Activated CD8-positive, alpha-beta memory T cell treated with anti-CD3 and anti-CD28 coated beads for 24 hours (primary cell): ENCODE data around the gene CFDP1.

Experiments used
- DNase-seq: peaks from one replicate; pipeline ENCODE4 v3.0.0-alpha.2; 2020

Gene CFDP1

DNA sequence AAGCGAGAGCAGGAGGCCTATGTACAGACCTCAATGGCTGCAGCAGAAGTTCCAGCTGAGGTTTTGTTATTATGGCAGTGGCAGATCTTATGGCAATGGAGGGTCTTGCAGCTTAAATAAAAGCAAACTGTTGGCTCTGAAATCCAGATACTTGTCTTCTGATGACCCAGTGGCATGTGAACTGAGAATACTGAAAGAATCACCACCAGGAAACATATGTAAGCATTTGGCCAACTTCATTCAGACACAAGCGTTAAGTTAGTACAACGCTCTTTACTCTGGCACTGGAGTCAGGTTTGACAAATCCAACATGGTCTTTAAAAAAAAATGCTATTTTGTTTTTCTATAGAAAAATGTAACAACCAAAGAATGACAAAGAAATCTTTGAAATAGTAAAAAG lies 70.5 kb downstream of the CFDP1 start:
- DNase-seq = no peak

DNA sequence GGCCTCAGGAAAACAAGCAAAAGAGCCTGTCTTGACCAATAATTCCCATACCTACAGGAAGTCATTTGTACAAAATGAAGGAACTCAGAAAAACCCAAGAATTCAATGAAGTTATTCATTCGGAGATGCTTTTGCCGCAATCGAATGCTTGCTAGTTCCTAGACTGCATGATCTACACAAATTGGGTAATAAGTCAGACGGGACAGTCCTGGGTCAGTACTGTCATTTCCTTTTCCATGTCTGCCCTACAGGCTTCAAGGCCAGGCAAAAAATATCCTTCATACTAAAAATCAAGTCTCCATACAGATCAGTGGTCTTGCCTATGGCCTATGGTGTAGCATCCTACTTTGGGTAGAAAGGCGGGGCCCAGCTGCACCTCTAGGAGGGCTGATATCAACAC lies 71.4 kb downstream of the CFDP1 start:
- no peak for DNase-seq

DNA sequence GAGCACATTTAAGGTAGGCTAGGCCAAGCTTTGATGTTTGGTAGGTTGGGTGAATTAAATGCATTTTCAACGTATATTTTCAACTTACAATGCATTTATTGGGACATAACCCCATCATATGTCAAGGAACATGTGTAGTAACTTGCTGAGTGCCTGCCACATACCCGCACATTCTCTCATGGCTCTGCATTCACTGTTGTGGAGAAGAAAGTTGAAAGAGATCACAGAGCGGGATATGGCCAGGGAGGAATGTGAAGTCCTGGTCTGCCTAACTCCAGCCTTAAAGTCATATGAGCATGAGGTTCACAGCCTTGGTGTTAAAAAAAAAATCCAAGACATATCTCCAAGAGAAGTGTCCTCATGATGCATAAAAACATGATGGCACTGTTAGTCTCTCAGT lies 79.1 kb downstream of the CFDP1 start:
- DNase-seq = no peak

DNA sequence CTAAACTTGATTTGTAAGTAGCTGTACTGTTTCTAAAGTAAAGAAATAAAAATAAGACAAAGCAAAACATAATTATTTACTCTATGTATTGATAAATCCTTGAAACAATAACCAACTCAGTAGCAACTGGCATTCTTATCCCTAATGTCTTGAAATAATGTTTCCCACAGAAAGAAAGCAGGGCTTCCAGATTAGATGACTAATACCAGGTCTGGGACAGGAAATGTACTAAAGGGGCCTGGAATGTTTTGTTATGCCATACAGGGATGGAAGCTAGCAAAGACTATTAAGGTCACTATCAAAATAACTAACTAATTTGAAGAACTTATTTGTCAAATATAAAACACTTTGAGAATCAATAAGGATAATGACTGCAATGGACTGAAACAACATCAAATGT lies 82.1 kb downstream of the CFDP1 start:
- no peak for DNase-seq

DNA sequence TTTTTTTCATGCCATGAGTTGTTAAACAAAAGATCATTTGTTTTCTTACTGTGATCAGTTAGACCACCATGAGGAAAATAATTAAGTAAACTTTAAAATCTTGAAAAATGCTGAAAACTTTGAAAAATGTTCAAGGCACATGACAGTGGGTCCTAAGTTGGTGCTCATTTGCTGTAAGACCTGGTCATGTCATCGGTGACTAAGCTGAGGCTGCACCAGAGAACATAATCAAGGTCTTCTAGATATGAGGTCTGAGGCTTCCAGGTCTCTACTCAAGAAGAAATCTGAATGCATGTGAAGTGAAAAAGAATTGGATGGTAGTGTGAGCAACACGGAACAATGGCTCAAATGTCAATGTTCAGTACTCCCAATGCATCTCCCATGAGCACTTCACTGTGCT lies 87.6 kb downstream of the CFDP1 start:
- no peak for DNase-seq

DNA sequence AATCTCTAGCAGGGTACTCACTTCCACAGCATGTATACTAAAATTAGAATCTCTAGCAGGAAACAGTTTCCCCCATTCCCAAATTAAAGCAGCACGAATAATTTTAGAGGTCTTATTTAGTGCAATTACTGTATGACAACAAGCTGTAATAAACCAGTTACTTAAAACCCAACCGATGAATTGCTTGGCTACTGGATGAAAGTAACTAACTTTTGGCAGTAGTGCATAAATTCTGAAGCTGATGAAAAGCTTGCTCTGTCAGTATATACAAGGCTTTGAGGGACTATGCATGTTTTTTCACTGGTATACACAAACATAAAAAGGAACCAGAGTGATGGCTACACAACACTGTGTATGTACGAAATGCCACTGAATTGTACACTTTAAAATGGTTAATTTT lies 89.4 kb downstream of the CFDP1 start:
- no peak for DNase-seq

DNA sequence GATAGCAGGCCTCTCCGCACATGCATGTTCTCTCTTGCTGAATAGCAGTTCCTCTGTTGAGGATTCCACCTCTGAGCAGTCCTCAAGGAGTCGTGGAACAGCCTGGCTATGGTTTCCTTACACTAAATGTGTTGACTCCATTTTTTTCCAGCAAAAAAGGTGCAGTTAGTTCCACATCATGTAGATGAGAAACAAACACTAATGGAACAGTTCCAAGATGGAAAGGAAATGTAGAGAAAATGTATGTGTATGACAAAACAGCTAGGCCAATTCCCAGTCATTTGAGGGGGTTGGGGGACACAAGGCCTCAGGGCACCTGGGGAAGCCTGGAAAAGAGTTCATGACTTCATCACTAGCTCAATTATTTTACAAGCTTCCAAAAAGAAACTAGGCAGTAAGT lies 90.0 kb downstream of the CFDP1 start:
- DNase-seq = no peak

DNA sequence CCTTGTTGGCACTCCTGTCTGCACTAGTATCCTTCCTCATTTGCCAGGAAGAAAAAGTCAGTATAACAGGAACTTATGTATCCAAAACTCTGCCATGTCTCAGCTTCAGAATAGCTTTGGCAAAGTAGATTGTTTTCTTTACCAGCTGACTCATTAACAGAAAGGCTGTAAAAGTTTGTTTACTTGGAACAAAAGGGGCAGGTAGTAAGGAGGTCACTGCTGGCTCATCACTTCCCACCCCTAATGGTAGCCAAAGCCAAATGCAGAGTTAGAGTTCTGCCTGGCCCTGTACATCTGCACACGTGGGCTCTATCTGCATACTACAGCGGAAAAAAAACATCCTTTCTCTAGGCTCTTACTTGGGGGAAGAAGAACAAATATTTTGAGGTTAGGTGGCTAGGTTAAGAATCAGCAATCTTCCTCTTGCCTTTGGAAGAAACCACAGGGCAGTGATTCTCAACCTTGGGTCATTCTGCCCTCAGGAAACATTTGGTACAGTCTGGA lies 90.9 kb downstream of the CFDP1 start:
- no peak for DNase-seq

DNA sequence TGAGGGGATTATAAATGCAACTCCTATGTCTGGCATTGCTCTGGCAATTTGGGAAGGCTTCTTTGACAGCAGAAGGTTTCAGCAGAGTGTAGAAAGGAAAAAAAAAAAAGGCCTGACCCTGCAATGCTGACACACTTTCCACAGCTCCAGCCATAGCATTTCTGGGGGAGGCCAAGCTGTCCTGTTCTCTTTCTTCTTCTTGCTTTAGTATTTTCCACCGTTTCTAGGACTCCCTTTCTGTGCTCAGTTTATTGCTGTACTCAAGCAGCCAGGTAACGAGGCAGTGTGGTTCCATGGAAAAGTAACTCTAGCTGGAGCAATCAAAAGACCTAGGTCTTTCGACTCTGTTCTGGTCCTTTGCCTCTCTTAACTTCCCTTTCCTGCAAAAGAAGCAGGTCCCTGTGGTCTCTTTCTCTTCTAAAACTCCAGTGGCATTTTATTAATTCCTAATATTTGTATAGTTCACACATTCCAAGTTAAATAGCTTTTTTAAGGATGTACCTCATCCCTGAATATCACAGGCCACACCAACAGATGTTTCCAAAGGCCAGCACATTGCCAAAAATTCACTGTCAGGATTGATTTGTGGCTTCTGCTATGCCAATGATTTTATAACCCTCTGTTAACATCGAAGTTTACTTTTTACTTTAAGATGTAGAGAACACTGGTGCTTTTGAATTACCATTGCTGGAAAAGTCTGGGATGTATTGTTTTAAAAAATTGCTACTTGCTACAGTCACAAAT lies 91.6 kb downstream of the CFDP1 start:
- no peak for DNase-seq

DNA sequence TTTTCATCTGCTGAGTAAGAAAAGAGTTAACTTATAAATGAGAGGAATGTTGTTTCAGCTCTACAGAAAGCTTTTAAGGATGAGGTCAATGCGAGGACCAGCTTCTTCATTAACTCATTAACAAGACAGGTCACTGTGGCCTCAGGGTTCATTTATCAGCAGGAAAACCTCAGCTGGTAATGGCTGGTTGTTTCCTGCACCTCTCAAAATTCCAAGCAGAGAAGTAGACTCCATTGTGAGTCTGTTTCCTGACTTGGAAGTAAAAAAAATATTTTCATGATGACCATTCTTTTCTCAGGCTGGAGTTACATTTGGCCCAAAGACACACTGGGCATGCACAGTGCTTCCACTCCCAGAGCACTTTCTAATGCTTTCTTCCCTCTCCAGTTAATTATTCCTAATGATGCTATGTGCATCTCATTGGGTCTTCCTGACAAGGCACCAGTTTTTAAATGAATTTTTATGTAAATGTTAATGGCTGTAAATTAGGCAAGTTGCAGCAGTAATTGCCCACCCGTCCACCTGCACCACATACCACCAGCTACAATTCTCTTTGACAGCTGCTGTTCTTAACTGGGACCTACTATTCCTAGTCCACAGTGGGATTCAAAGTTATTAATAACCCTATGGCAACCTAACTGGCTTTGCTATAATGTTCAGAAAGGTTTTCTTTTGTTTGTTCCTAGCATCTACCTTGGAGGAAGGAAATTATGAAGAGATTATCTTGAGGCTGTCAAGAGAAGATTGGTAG lies 92.4 kb downstream of the CFDP1 start:
- DNase-seq = no peak

DNA sequence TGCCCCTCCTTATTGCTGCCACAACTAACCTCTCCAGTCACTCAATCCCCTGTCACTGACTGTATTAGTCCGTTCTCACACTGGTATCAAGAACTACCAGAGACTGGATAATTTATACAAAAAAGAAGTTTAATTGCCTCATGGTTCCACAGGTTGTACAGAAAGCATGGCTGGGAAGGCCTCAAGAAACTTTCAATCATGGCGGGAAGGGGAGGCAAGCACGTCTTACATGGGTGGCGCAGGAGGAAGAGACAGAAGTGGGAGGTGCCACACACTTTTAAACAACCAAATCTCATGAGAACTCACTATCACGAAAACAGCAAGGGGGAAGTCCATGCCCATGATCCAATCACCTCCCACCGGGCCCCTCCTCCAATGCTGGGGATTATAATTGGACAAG lies 95.9 kb downstream of the CFDP1 start:
- DNase-seq = no peak

DNA sequence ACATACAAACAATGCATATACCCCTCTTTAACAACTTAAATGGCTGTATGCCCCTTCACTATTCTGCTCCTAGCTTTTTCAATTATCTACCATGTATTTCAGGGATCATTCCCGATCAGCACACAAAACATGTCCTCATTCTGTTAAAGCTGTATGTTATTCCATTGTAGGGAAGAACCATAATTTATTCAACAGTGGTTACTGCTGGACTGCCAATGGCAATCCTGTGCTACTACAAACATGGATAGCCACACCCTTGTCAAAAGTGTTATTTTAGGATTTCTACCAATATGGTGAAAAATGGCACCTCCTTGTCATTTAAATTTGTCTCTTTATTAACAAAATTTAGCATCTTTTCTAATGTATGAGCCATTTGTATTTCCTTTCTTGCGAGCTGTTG lies 96.8 kb downstream of the CFDP1 start:
- no peak for DNase-seq

DNA sequence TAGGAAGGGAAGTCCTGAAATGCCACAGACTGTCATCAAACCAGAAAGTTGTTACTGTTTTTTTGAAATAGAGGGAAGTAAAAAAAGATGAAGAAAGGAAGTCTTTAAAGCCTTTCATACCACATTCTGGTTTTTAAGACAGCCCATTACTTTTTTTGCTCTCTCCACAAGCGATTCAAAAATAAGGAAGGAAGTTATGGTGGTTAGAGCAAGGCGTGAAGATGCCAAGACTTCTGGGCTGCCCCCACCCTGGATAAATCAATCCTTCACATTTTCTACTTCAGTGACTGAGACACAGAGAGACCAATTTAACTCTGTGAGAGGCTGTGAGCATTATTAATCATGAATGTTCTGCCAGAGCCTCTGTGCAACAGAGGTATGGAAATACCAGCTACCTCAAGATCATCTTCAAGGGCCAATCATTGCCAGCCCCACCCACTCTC lies 99.6 kb downstream of the CFDP1 start:
- DNase-seq = no peak

DNA sequence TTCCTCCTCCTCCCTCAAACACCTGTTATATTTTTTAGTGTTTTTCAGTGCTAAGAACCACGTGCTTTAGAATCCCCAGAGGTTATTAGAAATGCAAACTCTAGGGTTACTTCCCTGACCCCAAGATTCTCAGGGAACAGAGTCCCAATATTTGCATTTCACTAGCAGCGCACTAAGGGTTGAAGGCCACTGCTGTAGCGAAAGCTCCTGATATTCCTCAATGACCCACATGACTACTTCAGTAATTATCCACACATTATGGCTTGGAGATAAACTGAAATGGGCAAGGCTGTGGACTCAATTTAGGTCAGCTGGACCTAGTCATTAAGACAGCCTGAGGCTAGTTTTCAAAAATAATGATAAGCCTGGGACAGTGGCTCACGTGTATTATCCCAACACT lies 103.4 kb downstream of the CFDP1 start:
- no peak for DNase-seq

DNA sequence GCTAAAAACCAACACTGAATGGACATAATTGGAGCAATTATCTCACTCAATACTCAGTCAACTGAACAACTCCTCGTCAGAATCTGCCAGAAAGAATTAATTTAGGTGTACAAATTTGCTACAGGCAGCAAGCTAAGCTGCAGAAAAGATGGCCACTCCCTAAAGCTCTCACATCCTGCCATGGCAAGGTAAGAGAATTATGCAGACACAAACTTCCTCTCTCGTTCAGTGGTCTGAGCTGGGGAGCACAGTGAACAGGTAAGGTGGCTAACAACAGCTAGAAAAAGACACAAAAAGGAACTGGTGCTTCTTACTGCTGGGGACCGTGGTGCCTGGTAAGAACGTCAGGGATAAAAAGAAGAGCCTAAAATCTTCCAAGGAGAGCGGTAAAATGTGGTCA lies 107.0 kb downstream of the CFDP1 start:
- no peak for DNase-seq

DNA sequence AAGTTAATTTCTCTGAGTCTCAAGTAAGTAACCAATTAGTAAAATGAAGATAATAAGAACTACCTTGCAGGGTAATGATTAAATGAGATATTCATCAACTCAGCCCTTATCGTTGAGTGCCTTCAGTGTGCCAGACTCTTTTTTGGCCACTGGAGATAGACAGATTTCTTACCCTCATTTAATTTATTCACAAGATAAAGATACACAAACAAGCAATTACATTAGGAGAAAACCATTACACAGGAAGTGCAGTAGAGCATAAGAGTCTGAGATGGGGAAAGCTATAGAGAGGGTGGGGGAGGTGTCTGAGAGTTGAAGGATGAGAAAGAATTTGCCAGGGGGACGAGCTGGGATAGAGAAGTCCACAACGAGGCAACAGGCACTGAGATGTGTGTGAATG lies 109.4 kb downstream of the CFDP1 start:
- DNase-seq = no peak

DNA sequence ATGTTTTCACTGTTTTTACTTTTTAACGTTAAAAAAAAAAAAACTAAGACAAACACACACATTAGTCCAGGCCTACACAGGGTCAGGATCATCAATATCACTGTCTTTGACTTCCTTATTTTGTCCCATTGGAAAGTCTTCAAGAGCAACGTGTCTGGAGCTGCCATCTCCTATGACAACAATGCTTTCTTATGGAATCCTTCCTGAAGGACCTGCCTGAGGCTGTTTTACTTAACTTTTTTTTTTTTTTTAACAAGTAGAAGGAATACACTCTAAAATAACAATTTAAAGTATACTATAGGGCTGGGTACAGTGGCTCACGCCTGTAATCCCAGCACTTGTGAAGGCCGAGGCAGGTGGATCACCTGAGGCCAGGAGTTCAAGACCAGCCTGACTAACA lies 110.1 kb downstream of the CFDP1 start:
- DNase-seq = no peak

DNA sequence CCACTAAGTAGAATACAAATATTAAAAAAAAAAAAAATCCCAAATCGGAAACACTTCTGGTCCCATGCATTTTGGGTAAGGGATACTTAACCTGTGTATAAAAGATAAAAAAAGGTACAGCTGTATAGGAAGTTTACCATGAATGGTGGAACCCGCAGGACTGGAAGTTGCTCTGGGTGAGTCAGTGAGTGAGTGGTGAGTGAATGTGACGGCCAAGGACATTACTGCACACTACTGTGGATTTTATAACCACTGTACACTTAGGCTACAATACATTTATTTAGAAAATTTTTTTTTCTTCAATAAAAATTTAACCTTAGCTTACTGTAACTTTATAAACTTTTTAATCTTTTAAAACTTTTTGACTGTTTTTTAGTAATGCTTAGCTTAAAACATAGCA lies 110.6 kb downstream of the CFDP1 start:
- no peak for DNase-seq

DNA sequence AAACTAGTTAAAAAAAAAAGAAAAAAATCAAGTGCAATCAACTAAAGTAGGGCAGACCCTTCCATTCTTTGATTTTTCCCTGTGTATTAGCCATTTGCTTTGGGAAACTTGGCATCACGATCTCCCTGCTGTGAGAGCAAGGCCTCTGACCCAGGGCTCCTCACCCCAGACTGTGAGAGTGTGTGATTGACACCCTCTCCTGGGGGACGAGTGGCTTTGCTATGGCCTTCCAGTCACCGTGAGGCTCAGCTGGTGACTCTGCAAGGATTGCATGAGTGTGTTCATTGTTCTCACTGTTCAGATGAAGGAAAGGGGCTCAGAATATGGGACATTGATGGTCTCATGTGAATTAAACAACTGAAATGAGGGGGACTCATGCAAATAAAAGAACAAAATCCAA lies 112.9 kb downstream of the CFDP1 start:
- DNase-seq = no peak

DNA sequence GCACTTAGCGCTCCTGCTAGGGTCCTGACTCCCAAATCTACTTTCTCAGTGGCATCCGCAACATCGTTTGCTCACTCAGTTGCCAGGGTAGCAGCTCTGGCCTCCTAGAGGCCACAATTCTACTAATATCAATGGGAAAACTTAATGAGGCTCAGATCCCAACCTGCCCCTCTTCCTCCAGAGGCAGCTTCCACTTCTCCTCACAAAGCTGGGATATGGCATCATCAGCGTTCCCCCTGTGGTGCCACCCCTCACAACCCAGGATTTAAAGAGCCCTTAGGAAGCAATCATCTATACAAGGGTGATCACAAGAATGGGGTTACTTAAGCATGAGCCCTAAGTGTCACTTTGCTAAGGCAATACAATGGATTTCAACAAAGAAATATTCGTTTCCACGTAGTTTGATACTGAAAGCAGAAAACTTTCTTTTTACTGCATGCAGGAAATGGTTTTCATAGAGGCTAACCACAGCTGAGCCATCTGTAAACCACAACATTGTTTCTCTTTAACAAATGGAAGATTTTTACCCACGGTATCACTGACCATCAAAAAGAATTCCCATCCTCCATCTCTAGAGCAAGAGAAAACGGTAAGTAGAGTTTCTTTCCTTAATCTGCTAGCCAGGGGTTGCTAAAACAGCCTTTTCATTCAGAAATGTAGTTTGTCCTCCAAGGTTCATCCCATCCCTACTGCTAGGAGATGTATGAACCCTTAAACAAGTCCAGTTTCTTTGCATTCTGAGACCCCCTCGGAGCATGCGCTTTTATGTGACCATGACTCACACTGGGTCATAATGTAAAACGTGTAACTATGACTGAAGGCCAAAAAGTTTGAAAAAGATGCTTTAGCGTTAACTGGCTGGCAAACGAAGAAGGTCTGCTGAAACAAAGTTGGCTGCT lies 113.5 kb downstream of the CFDP1 start:
- DNase-seq = no peak

DNA sequence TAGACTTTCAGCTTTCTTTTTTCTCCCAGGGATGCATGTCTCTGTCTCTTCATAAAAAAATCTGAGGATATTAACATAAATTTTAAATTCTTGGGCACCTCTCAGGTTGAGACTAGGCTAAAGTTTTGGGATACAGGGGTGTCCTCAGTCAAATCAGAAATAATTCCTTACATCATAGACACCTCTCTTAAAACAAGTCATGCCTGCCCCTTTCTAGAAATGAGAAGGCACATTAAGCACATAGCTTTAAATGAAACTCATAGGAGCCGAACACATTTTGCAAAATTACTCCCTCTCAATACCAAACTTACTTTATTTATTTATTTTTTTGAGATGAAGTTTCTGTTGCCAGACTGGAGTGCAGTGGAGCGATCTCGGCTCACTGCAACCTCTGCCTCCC lies 114.6 kb downstream of the CFDP1 start:
- DNase-seq = no peak

DNA sequence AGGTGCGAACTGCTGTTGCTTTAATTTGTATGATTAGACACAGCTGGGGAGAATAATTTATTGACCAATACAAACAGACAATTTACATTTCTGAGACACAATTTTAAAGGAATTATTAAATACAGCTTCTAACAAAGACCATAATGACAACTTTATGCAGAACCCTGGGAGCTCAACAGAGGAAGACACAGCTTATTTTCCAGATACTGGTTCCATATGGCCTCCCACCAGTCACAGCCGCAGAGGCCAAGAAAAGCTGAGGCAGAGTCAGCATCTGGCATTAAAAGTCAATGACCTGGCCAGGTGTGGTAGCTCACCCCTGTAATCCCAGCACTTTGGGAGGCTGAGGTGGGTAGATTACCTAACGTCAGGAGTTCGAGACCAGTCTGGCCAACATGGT lies 115.8 kb downstream of the CFDP1 start:
- no peak for DNase-seq

DNA sequence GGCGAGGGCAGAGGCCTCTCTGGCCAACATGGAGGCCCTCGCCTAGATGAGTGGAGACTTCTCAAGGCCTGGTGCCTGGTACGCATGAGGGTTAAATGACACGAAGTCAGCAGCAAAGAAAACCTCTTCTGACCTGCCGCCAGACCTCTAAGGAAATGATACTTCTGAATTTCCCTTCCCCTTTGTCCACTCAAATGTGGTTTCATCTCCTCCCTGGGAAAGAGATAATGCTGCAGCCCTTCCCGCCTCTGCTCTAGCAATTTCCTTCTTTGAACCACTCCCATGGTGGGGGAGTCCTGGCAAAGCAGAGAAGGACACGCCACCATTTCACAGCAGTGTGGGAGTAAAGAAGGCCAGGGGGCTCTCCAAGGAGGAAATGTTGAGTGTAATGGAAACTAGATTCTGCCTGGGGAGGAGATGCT lies 116.2 kb downstream of the CFDP1 start:
- DNase-seq = no peak
